ENCODE measurements around the gene VASH1. TPM values are rescaled to one million over a fixed set of nuclear protein-coding genes. Genes with fewer than 3 reads are reported as not detected.

The VASH1 gene
- polyA plus RNA-seq, 1 experiment = 5.0 TPM

GRCh38 chr14:76773188-76773885, 12.1 kb downstream of the VASH1 start:
- DNase-seq (ENCODE audit: low read depth, low spot score) = peak; percentile 37
- ChIA-PET POLR2A (interaction anchor here (0.6 to 0.7 kb wide), 2 partner anchors 17 to 59 kb away, joined by 3 read pairs; no protein-coding TSS in a partner anchor), CTCF (interaction anchor here (1.0 to 5.5 kb wide), 2 partner anchors 11 to 64 kb away, joined by 3 to 27 read pairs; no protein-coding TSS in a partner anchor)
- no peaks in the 10 kb centered on the region for H3K27me3 ChIP-seq (ENCODE audit: control insufficient read depth, insufficient read depth, low read length)
- TF ChIP-seq CTCF (IDR thresholded peaks at IDR 0.05; ENCODE audit: low read depth, low read length) = 0 out of 2 replicates have a peak, but pooled peaks have one; percentile 6
- H3K27ac ChIP-seq (ENCODE audit: low read depth, low read length) = peak overlapping the region; percentile 49
- peaks cover 5% of the 10 kb centered on the region; the same call in 1 of the 2 replicates for H3K9me3 ChIP-seq (ENCODE audit: control insufficient read depth, insufficient read depth, low read length)
- no peak overlapping the region for H3K4me3 ChIP-seq (ENCODE audit: low read depth, low read length)

GRCh38 chr14:76773956-76774820, 12.9 kb downstream of the VASH1 start:
- Histone ChIP-seq H3K27me3 (ENCODE audit: control insufficient read depth, insufficient read depth, low read length) (no peaks in the 10 kb centered on the region), H3K27ac (ENCODE audit: low read depth, low read length) (no peak overlapping the region), H3K4me3 (ENCODE audit: low read depth, low read length) (no peak overlapping the region), H3K9me3 (ENCODE audit: control insufficient read depth, insufficient read depth, low read length) (peaks cover 5% of the 10 kb centered on the region; the same call in 1 of the 2 replicates)
- TF ChIP-seq CTCF (IDR thresholded peaks at IDR 0.05; ENCODE audit: low read depth, low read length) = no peak
- CTCF ChIA-PET = interaction anchor here (5.5 kb wide), 1 partner anchor 10 kb away, joined by 27 read pairs; no protein-coding TSS in a partner anchor
- DNase-seq (ENCODE audit: low read depth, low spot score) = no peak
- POLR2A ChIA-PET = no interaction called here

- no peak for TF ChIP-seq CTCF (IDR thresholded peaks at IDR 0.05; ENCODE audit: low read depth, low read length)
- ChIA-PET POLR2A (no interaction called here), CTCF (interaction anchor here (1.9 to 5.5 kb wide), 3 partner anchors 9 to 65 kb away, joined by 10 to 27 read pairs (median 16); no protein-coding TSS in a partner anchor)
- Histone ChIP-seq H3K27ac (ENCODE audit: low read depth, low read length) (no peak overlapping the region), H3K4me3 (ENCODE audit: low read depth, low read length) (no peak overlapping the region), H3K9me3 (ENCODE audit: control insufficient read depth, insufficient read depth, low read length) (peaks cover 5% of the 10 kb centered on the region; the same call in 1 of the 2 replicates), H3K27me3 (ENCODE audit: control insufficient read depth, insufficient read depth, low read length) (no peaks in the 10 kb centered on the region)
- DNase-seq (ENCODE audit: low read depth, low spot score) = no peak
These were observed 13.8 kb downstream of the VASH1 start for GRCh38 chr14:76774821-76775694.

- Histone ChIP-seq H3K27me3 (ENCODE audit: control insufficient read depth, insufficient read depth, low read length) (no peaks in the 10 kb centered on the region), H3K27ac (ENCODE audit: low read depth, low read length) (no peak overlapping the region), H3K4me3 (ENCODE audit: low read depth, low read length) (no peak overlapping the region), H3K9me3 (ENCODE audit: control insufficient read depth, insufficient read depth, low read length) (peaks cover 5% of the 10 kb centered on the region; the same call in 1 of the 2 replicates)
- ChIA-PET POLR2A (no interaction called here), CTCF (interaction anchor here (1.9 to 2.2 kb wide), 2 partner anchors 9 to 66 kb away, joined by 10 to 16 read pairs; no protein-coding TSS in a partner anchor)
- DNase-seq (ENCODE audit: low read depth, low spot score) = no peak
- TF ChIP-seq CTCF (IDR thresholded peaks at IDR 0.05; ENCODE audit: low read depth, low read length) = no peak
These were observed 14.6 kb downstream of the VASH1 start for GRCh38 chr14:76775695-76776427.

All from AG04450 (cell line).